B cell (primary cell): ENCODE data around the gene FAHD1. TPM values are rescaled to one million over a fixed set of nuclear protein-coding genes. Genes with fewer than 3 reads are reported as not detected.

Experiments used
- ATAC-seq: fragments of 200-7000 bp; cut with Tn5 transposase; one replicate; pipeline ENCODE4 v1.10.0; 2021; ENCODE audit warnings: low read depth, mild to moderate bottlenecking, moderate number of reproducible peaks, moderate library complexity
- CTCF ChIA-PET: fragments of 350-600 bp; sonication (Branson Sonifier 250); formaldehyde crosslinking; loops from one replicate; lab custom pipeline; 2021; ENCODE audit warnings: antibody characterized with exemption, inconsistent platforms; lab: Charles Lee
- POLR2A ChIA-PET: fragments of 350-600 bp; sonication (Branson Sonifier 250); formaldehyde crosslinking; loops from one replicate; lab custom pipeline; 2021; ENCODE audit warnings: antibody characterized with exemption; lab: Charles Lee
- DNase-seq: peaks from one replicate; pipeline ENCODE4 v3.0.0; 2013
- H2AFZ ChIP-seq: 2 replicates; pipeline ENCODE4 v1.6.1; 2012; ENCODE audit warnings: mild to moderate bottlenecking, low read depth, low read length; ENCODE audit not compliant: insufficient read depth, poor library complexity, severe bottlenecking
- H3K27ac ChIP-seq, 2 donors: 1 replicate in 1 of 2; 2 replicates in 1 of 2; pipeline ENCODE4 v1.5.1; 2012 to 2013; ENCODE audit warnings: low read length in 2 of 2, mild to moderate bottlenecking in 2 of 2, moderate library complexity in 1 of 2
- H3K27me3 ChIP-seq, 4 experiments: fragments of 200-600 bp in 1 of 4; sonication (generic) in 1 of 4; replicated peaks in 1 of 4; 1 replicate in 2 of 4; 2 replicates in 2 of 4; pipeline versions ENCODE4 v1.6.1 to v1.7.0; 2013 to 2016; ENCODE audit warnings: low read length in 3 of 4, mild to moderate bottlenecking in 2 of 4, mixed read lengths in 1 of 4, moderate library complexity in 1 of 4; ENCODE audit not compliant: insufficient read depth in 4 of 4, control insufficient read depth in 3 of 4; ENCODE audit errors: control extremely low read depth in 1 of 4
- H3K36me3 ChIP-seq, 2 experiments: replicated peaks in 1 of 2; 1 replicate in 1 of 2; 2 replicates in 1 of 2; pipeline versions ENCODE4 v1.6.1 to v1.7.1; 2013; ENCODE audit warnings: low read length in 1 of 2; ENCODE audit not compliant: insufficient read depth in 2 of 2, control insufficient read depth in 1 of 2; ENCODE audit errors: control extremely low read depth in 1 of 2, extremely low read depth in 1 of 2
- H3K4me1 ChIP-seq, 2 donors: fragments of 200-600 bp in 1 of 2; sonication (generic) in 1 of 2; 1 replicate in 1 of 2; 2 replicates in 1 of 2; pipeline versions ENCODE4 v1.5.1 to v1.6.1; 2013 to 2017; ENCODE audit warnings: low read length in 2 of 2; ENCODE audit not compliant: control insufficient read depth in 2 of 2, insufficient read depth in 2 of 2
- H3K4me2 ChIP-seq: replicated peaks from 2 replicates; pipeline ENCODE3; 2012; ENCODE audit warnings: mild to moderate bottlenecking, low read depth, low read length; ENCODE audit not compliant: poor library complexity, severe bottlenecking
- H3K4me3 ChIP-seq, 5 experiments: fragments of 200-600 bp in 1 of 5; sonication (generic) in 1 of 5; 1 replicate in 3 of 5; 2 replicates in 2 of 5; pipeline versions ENCODE4 v1.5.1 to v1.7.0; 2011 to 2016; ENCODE audit warnings: low read length in 4 of 5, mild to moderate bottlenecking in 4 of 5, low read depth in 2 of 5, control low read depth in 1 of 5, moderate library complexity in 1 of 5; ENCODE audit not compliant: insufficient read depth in 1 of 5; ENCODE audit errors: control extremely low read depth in 1 of 5, extremely low read depth in 1 of 5
- H3K79me2 ChIP-seq: fragments of 200-600 bp; sonication (generic); one replicate; pipeline ENCODE4 v1.6.0; 2016; ENCODE audit warnings: low read length; ENCODE audit not compliant: control insufficient read depth, insufficient read depth
- H3K9ac ChIP-seq: fragments of 200-600 bp; sonication (generic); 2 replicates; pipeline ENCODE4 v1.6.1; 2017; ENCODE audit warnings: mild to moderate bottlenecking, low read length, moderate library complexity
- H3K9me3 ChIP-seq, 3 donors: one replicate each; pipeline versions ENCODE4 v1.6.1 to v1.7.1; 2013; ENCODE audit warnings: low read length in 2 of 3; ENCODE audit not compliant: control insufficient read depth in 2 of 3, insufficient read depth in 1 of 3; ENCODE audit errors: control extremely low read depth in 1 of 3
- H4K20me1 ChIP-seq: 2 replicates; pipeline ENCODE4 v1.6.0; 2012; ENCODE audit warnings: mild to moderate bottlenecking, low read length; ENCODE audit not compliant: insufficient read depth, control insufficient read depth, poor library complexity, severe bottlenecking
- H3K27ac Mint-ChIP-seq: one replicate; pipeline ENCODE4 v1.8.0; 2021; ENCODE audit warnings: mixed read lengths
- H3K27me3 Mint-ChIP-seq: one replicate; pipeline ENCODE4 v1.8.0; 2021; ENCODE audit warnings: mixed read lengths
- H3K4me1 Mint-ChIP-seq: one replicate; pipeline ENCODE4 v1.8.0; 2021; ENCODE audit warnings: mixed read lengths
- H3K4me3 Mint-ChIP-seq: one replicate; pipeline ENCODE4 v1.8.0; 2021; ENCODE audit warnings: mixed read lengths
- H3K9me3 Mint-ChIP-seq: one replicate; pipeline ENCODE4 v1.8.0; 2022; ENCODE audit warnings: mixed read lengths; ENCODE audit not compliant: insufficient read depth
- CTCF ChIP-seq: fragments of 200-600 bp; IDR thresholded peaks from one replicate; pipeline ENCODE4 v1.8.0; 2022; ENCODE audit warnings: antibody characterized with exemption, mild to moderate bottlenecking
- EZH2 ChIP-seq: IDR thresholded peaks from 2 replicates; pipeline ENCODE4 v1.6.1; 2012; ENCODE audit warnings: borderline replicate concordance, low read depth, mild to moderate bottlenecking, moderate library complexity, low read length; ENCODE audit not compliant: insufficient read depth, poor library complexity, severe bottlenecking
- WGBS: methylation state at CpG from one replicate; pipeline ENCODE4 v1.1.5; 2013; ENCODE audit warnings: missing lambda C conversion rate; ENCODE audit not compliant: insufficient coverage; 5-methylcytosine and 5-hydroxymethylcytosine counted together
- intact Hi-C: fragments of 100-400 bp; cut with micrococcal nuclease; formaldehyde crosslinking; loops from one replicate; pipeline ENCODE4 v1.10.0; 2022
- polyA plus RNA-seq: library from polyadenylated mRNA; depleted of rRNA; stranded (reverse); fragments of >200 nt; gene quantifications from 2 replicates; pipeline ENCODE4 v1.2.3, GENCODE V29; 2012
- total RNA-seq, 2 donors: library from RNA; stranded (reverse); fragments of 120-200 nt in 1 of 2; gene quantifications; 1 replicate in 1 of 2; 2 replicates in 1 of 2; pipeline versions ENCODE4 v1.2.3 to v1.2.4, GENCODE V29; 2013 to 2022

FAHD1 gene
- total and polyA plus RNA-seq, 2 donors (not counting 1 experiment from before 2014, with no cell fraction given) = 11.0 to 14.5 TPM

- no peak for DNase-seq
- Histone ChIP-seq H3K27ac (no peak overlapping the region), H3K9ac (no peak overlapping the region), H3K79me2 (peaks cover 11% of the 10 kb centered on the region), H3K4me2 (no peak overlapping the region), H3K4me1 (no peaks in the 10 kb centered on the region), H3K27me3 (no peaks in the 10 kb centered on the region), H2AFZ (no peak overlapping the region), H3K4me3 (no peak overlapping the region), H3K9me3 (no peaks in the 10 kb centered on the region), H4K20me1 (peaks cover 20% of the 10 kb centered on the region), H3K36me3 (peaks cover 2 to 56% of the 10 kb centered on the region in 2 experiments)
- Mint-ChIP-seq H3K27me3 (no peaks in the 10 kb centered on the region), H3K9me3 (no peaks in the 10 kb centered on the region), H3K27ac (no peak overlapping the region), H3K4me3 (no peak overlapping the region), H3K4me1 (no peaks in the 10 kb centered on the region)
- CTCF ChIA-PET = no interaction called here
- intact Hi-C loops = no loop called here
- POLR2A ChIA-PET = no interaction called here
- 95% methylated on average over 36 of the region's 40 CpGs for WGBS
- TF ChIP-seq CTCF = no peak
- no peak for ATAC-seq
Observed at GRCh38 chr16:1816396-1817275, 10.4 kb upstream of the FAHD1 start.

GRCh38 chr16:1817276-1817589, 9.8 kb upstream of the FAHD1 start:
- ChIA-PET CTCF (no interaction called here), POLR2A (no interaction called here)
- Histone ChIP-seq H3K9ac (no peak overlapping the region), H3K36me3 (peaks cover 2 to 61% of the 10 kb centered on the region in 2 experiments), H3K79me2 (peaks cover 17% of the 10 kb centered on the region), H2AFZ (no peak overlapping the region), H4K20me1 (peaks cover 25% of the 10 kb centered on the region), H3K4me1 (no peaks in the 10 kb centered on the region), H3K27ac (no peak overlapping the region), H3K4me2 (no peak overlapping the region), H3K9me3 (no peaks in the 10 kb centered on the region), H3K4me3 (no peak overlapping the region), H3K27me3 (no peaks in the 10 kb centered on the region)
- Mint-ChIP-seq H3K27me3 (no peaks in the 10 kb centered on the region), H3K9me3 (no peaks in the 10 kb centered on the region), H3K27ac (no peak overlapping the region), H3K4me1 (no peaks in the 10 kb centered on the region), H3K4me3 (no peak overlapping the region)
- no peak for ATAC-seq
- no peak for TF ChIP-seq EZH2
- TF ChIP-seq CTCF = no peak
- WGBS = 96% methylated on average over 9 of the region's 9 CpGs
- no peak for DNase-seq
- intact Hi-C loops = no loop called here
